ENCODE measurements around the gene RFX4. TPM values are rescaled to one million over a fixed set of nuclear protein-coding genes. Genes with fewer than 3 reads are reported as not detected.

The RFX4 gene
- total and polyA plus RNA-seq, 3 donors from 2014 or later: 52.7 to 217 (median 86.4) TPM

DNA sequence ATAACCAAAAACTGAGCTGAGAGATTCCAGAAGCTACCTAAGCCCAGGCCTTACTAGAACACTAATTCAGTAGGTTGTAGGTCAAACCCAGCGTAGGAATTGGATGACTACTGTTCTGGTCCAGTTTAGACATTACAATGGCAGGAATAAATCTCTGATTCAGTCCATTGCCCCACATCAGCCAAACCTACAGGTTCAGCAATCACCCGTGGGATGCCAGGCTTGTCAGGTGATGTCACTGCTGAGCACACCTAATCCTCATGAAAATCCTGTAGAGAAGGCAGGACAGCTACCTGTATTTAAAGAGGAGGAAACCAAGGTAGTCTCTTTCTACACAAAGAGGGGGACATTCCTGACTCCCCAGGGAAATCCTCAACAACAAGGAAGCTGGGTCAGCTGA lies 63.7 kb downstream of the RFX4 start:
- 77 to 82% methylated on average over 2 of the region's 2 CpGs for WGBS, 2 donors
- TF ChIP-seq, protein P1, sequence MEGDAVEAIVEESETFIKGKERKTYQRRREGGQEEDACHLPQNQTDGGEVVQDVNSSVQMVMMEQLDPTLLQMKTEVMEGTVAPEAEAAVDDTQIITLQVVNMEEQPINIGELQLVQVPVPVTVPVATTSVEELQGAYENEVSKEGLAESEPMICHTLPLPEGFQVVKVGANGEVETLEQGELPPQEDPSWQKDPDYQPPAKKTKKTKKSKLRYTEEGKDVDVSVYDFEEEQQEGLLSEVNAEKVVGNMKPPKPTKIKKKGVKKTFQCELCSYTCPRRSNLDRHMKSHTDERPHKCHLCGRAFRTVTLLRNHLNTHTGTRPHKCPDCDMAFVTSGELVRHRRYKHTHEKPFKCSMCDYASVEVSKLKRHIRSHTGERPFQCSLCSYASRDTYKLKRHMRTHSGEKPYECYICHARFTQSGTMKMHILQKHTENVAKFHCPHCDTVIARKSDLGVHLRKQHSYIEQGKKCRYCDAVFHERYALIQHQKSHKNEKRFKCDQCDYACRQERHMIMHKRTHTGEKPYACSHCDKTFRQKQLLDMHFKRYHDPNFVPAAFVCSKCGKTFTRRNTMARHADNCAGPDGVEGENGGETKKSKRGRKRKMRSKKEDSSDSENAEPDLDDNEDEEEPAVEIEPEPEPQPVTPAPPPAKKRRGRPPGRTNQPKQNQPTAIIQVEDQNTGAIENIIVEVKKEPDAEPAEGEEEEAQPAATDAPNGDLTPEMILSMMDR (IDR thresholded peaks at IDR 0.05): no peak
- TF ChIP-seq POLR2A (IDR thresholded peaks at IDR 0.05): no peak

DNA sequence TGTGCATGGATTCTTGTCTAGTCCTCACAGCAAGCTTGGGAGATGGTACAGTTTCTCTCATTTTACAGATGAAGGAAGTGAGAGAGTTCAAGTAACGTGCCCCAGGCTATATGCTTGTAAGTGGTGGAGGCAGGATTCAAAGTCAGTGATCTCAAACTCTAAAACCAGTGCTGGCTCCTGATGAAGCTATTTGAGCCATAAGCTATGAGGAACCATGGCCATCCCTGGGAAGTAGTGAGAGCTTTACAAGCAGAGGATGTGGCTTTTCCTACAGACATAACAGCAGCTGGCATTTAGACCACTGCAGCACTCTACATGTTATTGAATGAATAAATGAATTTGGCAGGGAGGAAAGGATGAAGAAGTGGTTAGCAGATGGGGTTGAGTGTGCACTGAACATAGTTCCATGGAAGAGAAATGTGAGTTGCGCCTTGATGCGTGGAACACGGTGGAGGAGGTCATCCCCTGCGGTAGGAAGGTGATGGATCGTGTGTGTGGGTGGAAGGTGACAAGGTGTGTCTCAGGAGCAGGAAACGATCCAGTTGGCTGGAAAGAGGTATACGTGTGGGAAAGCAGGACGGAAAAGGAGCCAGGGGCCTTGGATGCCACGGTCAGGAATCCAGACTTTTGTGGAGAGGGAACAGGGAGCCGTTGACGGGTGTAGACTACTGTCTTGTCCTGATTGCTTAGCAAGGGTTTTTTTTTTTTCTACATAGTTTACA lies 65.2 kb downstream of the RFX4 start:
- DNase-seq: no peak

More for the DNA sequence above, 63.7 kb downstream of the RFX4 start:
- Histone ChIP-seq H3K36me3 (ENCODE audit: low read depth, missing control alignments) (no peaks in the 10 kb centered on the region), H3K27ac (no peak overlapping the region), H3K4me1 (no peaks in the 10 kb centered on the region), H3K9me3 (no peaks in the 10 kb centered on the region), H3K4me3 (no peak overlapping the region), H3K27me3 (no peaks in the 10 kb centered on the region)
- DNase-seq: no peak
- intact Hi-C loops (cut with DNase I; ENCODE audit: low total_unique reads): no loop called here

DNA sequence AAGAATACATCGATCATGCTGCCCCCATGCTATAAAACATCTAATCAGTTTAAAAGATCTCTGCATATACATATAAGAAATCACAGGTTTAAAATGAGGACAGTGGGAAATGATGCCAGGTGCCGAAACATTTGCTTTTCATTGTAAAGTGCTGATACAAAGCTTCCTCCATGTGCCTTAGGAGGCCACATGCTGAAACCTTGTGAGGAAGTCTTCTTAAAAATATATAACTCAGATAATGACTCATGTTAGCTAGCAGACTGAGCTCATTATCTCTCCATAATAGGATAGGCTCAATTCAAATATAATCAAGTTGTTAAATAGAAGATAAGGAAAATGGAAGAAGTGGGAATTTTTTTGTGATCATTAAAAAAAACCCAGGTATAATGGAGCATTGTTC lies 65.9 kb downstream of the RFX4 start:
- no peak overlapping the region for H3K27ac ChIP-seq
- TF ChIP-seq POLR2A (IDR thresholded peaks at IDR 0.05): no peak
- TF ChIP-seq, protein P1 (IDR thresholded peaks at IDR 0.05): no peak
- H3K27me3 ChIP-seq: no peaks in the 10 kb centered on the region
- no peaks in the 10 kb centered on the region for H3K9me3 ChIP-seq
- DNase-seq: no peak
- H3K36me3 ChIP-seq (ENCODE audit: low read depth, missing control alignments): no peaks in the 10 kb centered on the region
- intact Hi-C loops (cut with DNase I; ENCODE audit: low total_unique reads): no loop called here
- no peak overlapping the region for H3K4me3 ChIP-seq
- H3K4me1 ChIP-seq: no peaks in the 10 kb centered on the region
- 80 to 85% methylated on average over 2 of the region's 2 CpGs for WGBS, 2 donors

More for the DNA sequence above, 65.2 kb downstream of the RFX4 start:
- 82 to 85% methylated on average over 12 of the region's 12 CpGs for WGBS, 2 donors
- no peaks in the 10 kb centered on the region for H3K36me3 ChIP-seq (ENCODE audit: low read depth, missing control alignments)
- H3K27ac ChIP-seq: no peak overlapping the region
- intact Hi-C loops (cut with DNase I; ENCODE audit: low total_unique reads): no loop called here
- H3K4me1 ChIP-seq: no peaks in the 10 kb centered on the region
- H3K4me3 ChIP-seq: no peak overlapping the region
- no peaks in the 10 kb centered on the region for H3K9me3 ChIP-seq
- TF ChIP-seq, protein P1 (IDR thresholded peaks at IDR 0.05): no peak
- TF ChIP-seq POLR2A (IDR thresholded peaks at IDR 0.05): no peak
- no peaks in the 10 kb centered on the region for H3K27me3 ChIP-seq

DNA sequence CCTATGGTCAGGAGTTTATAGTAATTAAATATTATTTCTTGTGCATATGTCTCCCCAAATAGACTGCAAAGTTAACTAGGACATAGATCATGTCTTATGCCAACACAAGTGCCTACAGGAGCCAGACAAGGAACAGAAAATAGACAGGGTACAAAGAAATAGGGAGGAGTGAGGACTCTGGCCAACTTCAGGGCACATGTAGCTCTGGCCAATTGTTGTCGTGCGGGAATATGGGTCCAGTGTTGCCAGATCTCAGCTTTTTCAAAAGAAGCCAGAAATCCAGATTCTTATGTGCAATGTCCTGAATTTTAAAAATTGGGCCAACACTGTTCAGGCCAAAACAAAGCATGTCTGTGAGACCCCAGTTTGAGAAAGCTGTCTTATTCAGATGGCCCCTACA lies 68.7 kb downstream of the RFX4 start:
- H3K9me3 ChIP-seq: no peaks in the 10 kb centered on the region
- WGBS, 2 donors: 86 to 94% methylated on average over 2 of the region's 2 CpGs
- no peak for TF ChIP-seq POLR2A (IDR thresholded peaks at IDR 0.05)
- TF ChIP-seq, protein P1 (IDR thresholded peaks at IDR 0.05): no peak
- H3K36me3 ChIP-seq (ENCODE audit: low read depth, missing control alignments): no peaks in the 10 kb centered on the region
- no peaks in the 10 kb centered on the region for H3K27me3 ChIP-seq
- intact Hi-C loops (cut with DNase I; ENCODE audit: low total_unique reads): no loop called here
- no peak overlapping the region for H3K4me3 ChIP-seq
- H3K4me1 ChIP-seq: no peaks in the 10 kb centered on the region
- no peak for DNase-seq
- H3K27ac ChIP-seq: no peak overlapping the region

DNA sequence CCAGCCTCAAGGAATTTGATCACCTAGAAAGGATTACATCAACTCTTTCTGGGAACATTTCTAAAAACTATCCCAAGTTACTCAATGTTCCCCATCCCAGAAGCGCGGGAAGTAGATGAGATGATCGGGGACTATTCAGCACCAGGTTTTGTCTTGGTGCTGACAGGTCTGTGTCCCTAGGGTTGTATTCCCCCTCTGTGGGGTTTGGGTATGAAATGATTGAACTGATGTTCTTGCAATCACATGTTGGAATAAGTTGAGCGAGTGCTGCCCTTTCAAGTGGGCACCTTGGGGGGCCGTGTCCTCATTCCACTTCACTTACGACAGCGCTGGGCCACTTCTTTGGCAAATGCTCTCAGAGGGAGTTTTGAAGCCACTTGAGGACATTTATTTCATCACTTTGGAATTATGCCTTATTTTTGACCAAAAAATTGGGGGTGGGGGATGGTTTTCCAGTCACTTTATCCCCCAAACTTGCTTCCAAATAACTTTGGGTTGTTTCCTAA lies 69.8 kb downstream of the RFX4 start:
- Histone ChIP-seq H3K9me3 (no peaks in the 10 kb centered on the region), H3K4me1 (no peaks in the 10 kb centered on the region), H3K27ac (no peak overlapping the region), H3K36me3 (ENCODE audit: low read depth, missing control alignments) (no peaks in the 10 kb centered on the region), H3K27me3 (no peaks in the 10 kb centered on the region), H3K4me3 (no peak overlapping the region)
- DNase-seq: no peak
- WGBS, 2 donors: 93 to 95% methylated on average over 7 of the region's 7 CpGs
- TF ChIP-seq, protein P1 (IDR thresholded peaks at IDR 0.05): no peak
- no peak for TF ChIP-seq POLR2A (IDR thresholded peaks at IDR 0.05)
- intact Hi-C loops (cut with DNase I; ENCODE audit: low total_unique reads): no loop called here

Measured in testis (tissue), 3 donors.